Stimulated activated naive B cell treated with anti-CD40 and anti-IgM and Interleukin-4, amounts not matched to agents 10 μg/mL and 1 μg/mL and 100 μg/mL, for 72 hours (primary cell): ENCODE results near the gene PXYLP1.

Experiments used
- ATAC-seq, 2 donors: fragments of 150-1000 bp; cut with Tn5 transposase; replicated peaks; 2 replicates each; pipeline ENCODE4 v1.10.0; 2021; ENCODE audit warnings: moderate library complexity in 1 of 2
- DNase-seq: peaks from one replicate; pipeline ENCODE4 v3.0.0; 2021
- H3K27ac Mint-ChIP-seq: one replicate; pipeline ENCODE4 v1.8.0; 2022; ENCODE audit warnings: mild to moderate bottlenecking, mixed read lengths
- H3K27me3 Mint-ChIP-seq, 2 donors: one replicate each; pipeline ENCODE4 v1.8.0; 2022; ENCODE audit warnings: mixed read lengths in 2 of 2
- H3K36me3 Mint-ChIP-seq, 2 donors: one replicate each; pipeline ENCODE4 v1.8.0; 2022; ENCODE audit warnings: mixed read lengths in 2 of 2, mild to moderate bottlenecking in 1 of 2
- H3K4me1 Mint-ChIP-seq, 2 donors: one replicate each; pipeline ENCODE4 v1.8.0; 2022; ENCODE audit warnings: mixed read lengths in 2 of 2, mild to moderate bottlenecking in 1 of 2
- H3K4me3 Mint-ChIP-seq, 2 donors: one replicate each; pipeline ENCODE4 v1.8.0; 2022; ENCODE audit warnings: mild to moderate bottlenecking in 2 of 2, mixed read lengths in 2 of 2, moderate library complexity in 1 of 2
- H3K9me3 Mint-ChIP-seq, 2 donors: one replicate each; pipeline ENCODE4 v1.8.0; 2022; ENCODE audit warnings: mixed read lengths in 2 of 2, mild to moderate bottlenecking in 1 of 2

Gene PXYLP1

DNA sequence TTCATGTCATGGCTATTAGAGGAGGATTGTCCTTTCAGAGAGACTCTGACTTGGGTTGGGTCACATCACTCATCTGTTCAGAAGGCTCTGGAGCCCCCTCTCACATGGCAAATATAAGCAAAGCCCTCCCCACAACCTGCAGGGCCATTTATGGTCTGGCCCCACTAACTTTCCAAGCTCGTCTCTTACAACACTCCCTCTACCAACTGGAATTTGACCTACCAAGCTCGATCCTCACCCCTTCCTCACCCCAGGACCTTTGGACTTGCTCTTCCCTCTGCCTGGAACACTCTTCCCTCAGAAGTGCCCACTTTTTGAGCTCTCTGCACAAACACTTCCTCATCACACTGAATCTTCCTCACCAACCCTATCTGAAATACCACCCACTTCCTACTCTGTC lies 14.2 kb upstream of the PXYLP1 start:
- DNase-seq (no peak), ATAC-seq (no peak)
- Mint-ChIP-seq H3K9me3 (peaks cover 0 to 4% of the 10 kb centered on the region in 2 donors), H3K4me3 (no peak overlapping the region), H3K36me3 (no peaks in the 10 kb centered on the region), H3K27me3 (peaks cover 28 to 32% of the 10 kb centered on the region in 2 donors), H3K4me1 (no peaks in the 10 kb centered on the region), H3K27ac (no peak overlapping the region)

DNA sequence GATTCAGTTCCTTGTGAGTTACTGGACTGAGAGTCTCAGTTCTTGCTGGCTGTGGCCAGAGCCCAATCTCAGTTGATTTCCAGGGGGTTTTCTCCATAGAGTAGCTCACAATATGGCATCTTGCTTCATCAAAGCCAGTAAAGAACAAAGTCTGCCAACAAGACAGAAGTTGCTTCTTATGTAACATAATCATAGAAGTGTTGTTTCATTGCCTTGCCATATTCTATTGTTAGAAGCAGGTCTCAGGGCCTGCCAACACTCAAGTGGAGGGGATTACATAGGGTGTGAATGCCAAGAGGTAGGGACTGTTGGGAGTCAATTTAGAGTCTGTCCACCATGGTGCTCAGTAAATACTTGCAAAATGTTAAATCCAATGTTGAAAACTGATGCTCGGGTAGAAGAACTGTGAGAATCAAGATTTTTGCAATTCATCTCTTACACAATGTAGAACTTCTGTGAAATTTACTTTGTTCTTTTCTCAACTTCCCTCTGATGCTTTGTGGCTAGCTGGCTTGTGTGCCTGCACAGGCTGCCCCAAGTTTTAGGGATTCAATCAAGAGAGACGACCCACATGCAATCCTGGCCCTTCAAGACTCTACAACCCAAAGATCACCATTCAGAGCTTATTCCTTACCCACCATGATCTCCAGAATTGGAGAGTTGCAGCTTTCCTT lies 13.3 kb upstream of the PXYLP1 start:
- Mint-ChIP-seq H3K27me3 (peaks cover 29 to 37% of the 10 kb centered on the region in 2 donors), H3K27ac (no peak overlapping the region), H3K36me3 (peaks cover 0 to under 1% of the 10 kb centered on the region in 2 donors), H3K4me3 (no peak overlapping the region), H3K9me3 (peaks cover 1 to 4% of the 10 kb centered on the region in 2 donors), H3K4me1 (no peaks in the 10 kb centered on the region)
- ATAC-seq = no peak
- no peak for DNase-seq

GRCh38 chr3:141218926-141219325 lies 12.7 kb upstream of the PXYLP1 start:
- no peak for ATAC-seq
- no peak for DNase-seq
- H3K36me3 Mint-ChIP-seq = peaks cover 1 to 4% of the 10 kb centered on the region in 2 donors
- no peak overlapping the region for H3K27ac Mint-ChIP-seq
- no peak overlapping the region for H3K4me3 Mint-ChIP-seq
- no peaks in the 10 kb centered on the region for H3K4me1 Mint-ChIP-seq
- peaks cover 34 to 43% of the 10 kb centered on the region in 2 donors for H3K27me3 Mint-ChIP-seq
- H3K9me3 Mint-ChIP-seq = peaks cover 6 to 7% of the 10 kb centered on the region in 2 donors

GRCh38 chr3:141223673-141224166 lies 7.9 kb upstream of the PXYLP1 start:
- H3K27ac Mint-ChIP-seq = no peak overlapping the region
- H3K27me3 Mint-ChIP-seq = peaks cover 24 to 30% of the 10 kb centered on the region in 2 donors
- H3K36me3 Mint-ChIP-seq = peaks cover 1 to 4% of the 10 kb centered on the region in 2 donors
- no peaks in the 10 kb centered on the region for H3K4me1 Mint-ChIP-seq
- no peak overlapping the region for H3K4me3 Mint-ChIP-seq
- no peak for DNase-seq
- H3K9me3 Mint-ChIP-seq = peaks cover 6 to 7% of the 10 kb centered on the region in 2 donors
- ATAC-seq = no peak

DNA sequence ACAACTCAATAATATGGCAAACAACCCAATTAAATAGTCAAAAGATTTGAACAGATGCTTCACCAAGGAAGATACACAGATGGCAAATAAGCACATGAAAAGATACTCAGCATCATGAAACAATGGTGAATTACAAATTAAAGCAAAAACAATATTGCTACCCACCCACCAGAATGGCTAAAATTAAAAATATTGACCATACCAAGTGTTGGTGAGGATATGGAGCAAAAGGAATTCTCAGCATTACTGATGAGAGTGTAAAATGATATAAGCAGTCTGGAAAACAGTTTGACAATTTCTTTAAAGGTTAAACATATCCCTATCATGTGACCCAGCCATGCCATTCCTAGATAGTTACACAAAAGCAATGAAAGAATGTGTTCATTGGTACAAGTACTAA lies 5.7 kb upstream of the PXYLP1 start:
- Mint-ChIP-seq H3K27ac (no peak overlapping the region), H3K27me3 (peaks cover 18 to 25% of the 10 kb centered on the region in 2 donors), H3K4me3 (no peak overlapping the region), H3K9me3 (peaks cover 6 to 7% of the 10 kb centered on the region in 2 donors), H3K4me1 (peaks cover 7 to 11% of the 10 kb centered on the region in 2 donors), H3K36me3 (peaks cover 1 to 4% of the 10 kb centered on the region in 2 donors)
- DNase-seq = no peak
- ATAC-seq = no peak

- DNase-seq (no peak), ATAC-seq (no peak)
- Mint-ChIP-seq H3K9me3 (peaks cover 6% of the 10 kb centered on the region in 2 donors), H3K27ac (no peak overlapping the region), H3K27me3 (peaks cover 8 to 12% of the 10 kb centered on the region in 2 donors), H3K4me1 (peaks cover 8 to 14% of the 10 kb centered on the region in 2 donors), H3K4me3 (no peak overlapping the region), H3K36me3 (peaks cover 1 to 4% of the 10 kb centered on the region in 2 donors)
These were observed 4.4 kb upstream of the PXYLP1 start for GRCh38 chr3:141227216-141227615.

DNA sequence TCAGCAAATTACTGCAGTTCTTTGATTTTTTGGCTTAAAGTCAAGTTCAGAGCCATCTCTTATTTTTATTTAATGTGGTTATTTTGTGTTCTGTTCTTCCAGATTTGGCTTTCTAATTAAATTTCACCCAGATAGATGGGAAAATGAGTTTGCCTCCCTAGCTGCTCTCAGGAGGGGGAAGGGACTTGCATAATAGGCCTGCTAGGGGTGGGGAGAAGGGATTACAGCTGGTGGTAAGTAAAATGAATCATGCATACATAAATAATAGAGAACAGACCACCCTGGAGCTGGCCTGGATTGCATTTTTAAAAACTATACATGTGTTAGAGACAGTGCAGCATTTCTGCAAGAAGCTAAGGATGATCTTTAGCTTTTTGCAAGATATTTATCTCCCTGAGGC lies 3.9 kb upstream of the PXYLP1 start:
- peak overlapping the region; percentile 72 for H3K27ac Mint-ChIP-seq
- H3K4me1 Mint-ChIP-seq = peaks cover 12 to 19% of the 10 kb centered on the region in 2 donors
- no peak overlapping the region for H3K4me3 Mint-ChIP-seq
- peaks cover 1 to 4% of the 10 kb centered on the region in 2 donors for H3K36me3 Mint-ChIP-seq
- H3K9me3 Mint-ChIP-seq = peaks cover 5 to 6% of the 10 kb centered on the region in 2 donors
- H3K27me3 Mint-ChIP-seq = peaks cover 9 to 12% of the 10 kb centered on the region in 2 donors
- DNase-seq (no peak), ATAC-seq (no peak)

DNA sequence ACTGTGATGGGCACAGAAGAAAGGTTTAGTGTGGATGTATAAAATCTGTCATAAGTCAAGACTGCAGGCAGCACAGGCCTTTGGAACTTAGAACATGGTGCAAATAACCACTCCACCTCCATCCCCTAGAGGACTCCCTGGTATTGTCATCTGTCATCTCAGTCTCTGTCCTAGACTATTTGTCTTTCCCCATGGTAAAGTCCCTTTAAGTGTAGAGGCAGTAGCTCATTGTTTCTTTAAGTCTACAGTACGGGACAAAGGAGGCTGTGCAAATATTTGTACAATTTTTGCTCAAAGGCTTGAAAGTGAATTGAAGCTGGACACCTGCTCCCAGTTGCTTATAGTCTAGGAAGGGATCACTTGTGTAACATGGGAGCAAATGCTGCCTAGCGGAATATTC lies 3.2 kb upstream of the PXYLP1 start:
- Mint-ChIP-seq H3K9me3 (peaks cover 4 to 5% of the 10 kb centered on the region in 2 donors), H3K4me1 (peaks cover 13 to 21% of the 10 kb centered on the region in 2 donors), H3K27ac (no peak overlapping the region), H3K27me3 (peaks cover 8 to 12% of the 10 kb centered on the region in 2 donors), H3K4me3 (no peak overlapping the region), H3K36me3 (peaks cover under 1 to 2% of the 10 kb centered on the region in 2 donors)
- no peak for ATAC-seq
- DNase-seq = no peak

- Mint-ChIP-seq H3K36me3 (no peaks in the 10 kb centered on the region), H3K4me1 (peaks cover 13 to 21% of the 10 kb centered on the region in 2 donors), H3K9me3 (no peaks in the 10 kb centered on the region), H3K27me3 (peaks cover 4 to 7% of the 10 kb centered on the region in 2 donors), H3K27ac (no peak overlapping the region), H3K4me3 (no peak overlapping the region)
- DNase-seq (no peak), ATAC-seq (no peak)
These were observed 2.5 kb upstream of the PXYLP1 start for GRCh38 chr3:141229132-141229531.

DNA sequence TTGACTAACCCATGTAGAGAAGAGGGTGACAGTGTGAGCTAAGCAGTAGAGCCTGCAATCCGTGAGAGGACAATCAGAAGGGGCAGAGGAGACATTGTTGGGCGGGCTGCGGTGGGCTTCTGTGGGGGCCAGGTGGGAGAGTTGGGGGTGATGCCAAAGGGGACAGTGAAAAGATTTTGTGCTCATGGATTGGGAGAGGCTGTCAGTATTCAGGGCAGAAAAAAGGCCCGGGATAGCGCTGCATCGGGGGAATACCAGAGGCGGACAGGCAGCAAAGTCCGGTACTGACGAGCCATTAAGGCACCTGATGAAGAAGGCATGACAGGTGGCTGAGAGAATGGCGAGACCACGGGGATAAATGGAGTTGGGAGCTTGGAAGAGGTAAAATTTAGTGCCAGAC lies 1.3 kb upstream of the PXYLP1 start:
- ATAC-seq (no peak), DNase-seq (no peak)
- Mint-ChIP-seq H3K36me3 (no peaks in the 10 kb centered on the region), H3K4me1 (peaks cover 13 to 21% of the 10 kb centered on the region in 2 donors), H3K9me3 (no peaks in the 10 kb centered on the region), H3K4me3 (peak overlapping the region; percentile 94 to 96), H3K27ac (peak overlapping the region; percentile 61), H3K27me3 (peaks cover 4 to 7% of the 10 kb centered on the region in 2 donors)

DNA sequence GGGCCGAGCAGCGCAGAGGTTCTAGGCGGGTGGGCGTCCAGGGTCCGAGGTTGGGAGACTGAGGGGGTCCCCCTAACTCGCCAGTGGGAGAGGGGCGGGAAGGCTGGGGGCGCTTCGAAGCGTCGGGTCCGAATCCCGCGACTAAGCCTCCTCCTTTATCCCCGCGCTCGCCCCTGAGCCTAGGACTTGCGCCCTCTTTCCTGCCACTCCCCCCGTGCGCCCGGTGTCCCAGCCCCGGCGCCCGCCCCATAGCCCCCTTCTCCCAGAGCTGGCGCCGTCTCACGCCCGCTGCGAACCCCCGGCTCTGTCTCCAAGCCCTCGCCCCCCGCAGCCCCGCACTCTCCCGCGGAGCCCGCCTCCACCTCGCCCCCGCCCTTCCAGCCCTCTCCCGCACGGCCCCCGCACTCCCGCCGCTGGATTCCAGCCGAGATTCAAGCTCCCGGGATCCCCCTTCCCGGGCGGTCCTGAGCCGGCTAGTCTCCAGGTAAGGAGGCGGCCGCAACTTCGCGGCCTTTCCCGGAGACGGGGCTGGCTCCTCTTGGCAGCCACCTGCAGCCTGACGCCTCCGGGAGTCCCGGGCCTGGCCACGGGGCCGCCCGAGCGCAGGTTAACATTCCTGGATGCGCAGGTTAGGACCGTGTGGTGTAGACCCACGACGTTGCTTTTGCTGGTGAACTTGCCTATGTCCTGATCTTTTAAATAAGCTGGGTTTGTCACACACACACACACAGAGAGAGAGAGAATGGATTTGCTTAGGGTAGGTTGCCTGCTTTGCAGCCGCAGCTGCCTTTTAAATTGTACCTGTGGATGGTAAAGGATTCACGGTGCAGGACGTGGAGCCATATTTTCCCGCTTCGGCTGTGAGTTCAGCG lies 563 bp downstream of the PXYLP1 start:
- DNase-seq = no peak
- Mint-ChIP-seq H3K4me3 (peak overlapping the region; percentile 65 to 96), H3K27me3 (peaks cover 4 to 7% of the 10 kb centered on the region in 2 donors), H3K9me3 (no peaks in the 10 kb centered on the region), H3K36me3 (no peaks in the 10 kb centered on the region), H3K27ac (peak overlapping the region; percentile 85), H3K4me1 (peaks cover 13 to 21% of the 10 kb centered on the region in 2 donors)
- ATAC-seq = peak; percentile 10 to 16

DNA sequence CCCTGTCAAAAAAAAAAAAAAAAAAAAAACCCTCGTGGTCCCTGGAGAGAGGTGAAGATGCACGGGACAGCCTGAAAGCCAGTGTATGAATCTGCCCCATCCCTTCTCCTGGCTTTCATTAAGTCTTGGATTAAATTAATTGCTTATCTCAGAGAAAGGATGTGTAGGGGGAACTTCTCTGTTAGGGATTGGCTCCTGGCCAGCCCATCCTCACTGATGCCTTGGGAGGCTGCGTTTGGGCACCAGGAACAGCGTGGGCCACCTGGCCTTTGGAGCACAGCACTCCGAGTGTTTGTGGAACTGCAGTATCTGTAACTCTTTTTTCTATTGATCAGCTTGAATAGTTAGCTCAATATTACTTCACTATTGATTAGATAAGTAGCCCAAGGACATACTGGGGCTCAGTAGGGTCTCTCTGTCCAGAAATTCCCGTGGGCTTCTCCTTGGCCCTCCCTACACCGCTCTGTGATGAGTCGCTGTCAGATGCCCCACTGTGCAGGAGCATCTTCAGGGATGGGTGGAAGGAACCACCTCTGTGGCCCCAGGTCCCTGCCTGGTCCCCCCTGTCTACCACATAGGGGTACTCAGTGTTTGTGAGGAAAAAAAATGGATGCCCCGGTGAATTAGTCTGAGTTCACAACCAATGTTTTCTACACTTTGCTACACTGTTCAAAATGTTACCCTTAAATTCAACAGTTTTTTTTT lies 2.0 kb downstream of the PXYLP1 start:
- H3K4me1 Mint-ChIP-seq = peaks cover 13 to 21% of the 10 kb centered on the region in 2 donors
- no peak for DNase-seq
- ATAC-seq = no peak
- peaks cover 4 to 7% of the 10 kb centered on the region in 2 donors for H3K27me3 Mint-ChIP-seq
- H3K27ac Mint-ChIP-seq = no peak overlapping the region
- H3K36me3 Mint-ChIP-seq = no peaks in the 10 kb centered on the region
- no peaks in the 10 kb centered on the region for H3K9me3 Mint-ChIP-seq
- no peak overlapping the region for H3K4me3 Mint-ChIP-seq

- no peak overlapping the region for H3K27ac Mint-ChIP-seq
These were observed 2.7 kb downstream of the PXYLP1 start for GRCh38 chr3:141234283-141234682.

GRCh38 chr3:141235661-141236171 lies 4.1 kb downstream of the PXYLP1 start:
- H3K4me3 Mint-ChIP-seq = no peak overlapping the region
- H3K27ac Mint-ChIP-seq = no peak overlapping the region
- H3K4me1 Mint-ChIP-seq = peaks cover 8 to 12% of the 10 kb centered on the region in 2 donors

More at GRCh38 chr3:141234283-141234682, 2.7 kb downstream of the PXYLP1 start:
- no peak for ATAC-seq
- Mint-ChIP-seq H3K9me3 (no peaks in the 10 kb centered on the region), H3K36me3 (no peaks in the 10 kb centered on the region), H3K4me1 (peaks cover 13 to 21% of the 10 kb centered on the region in 2 donors), H3K4me3 (no peak overlapping the region), H3K27me3 (peaks cover 4 to 7% of the 10 kb centered on the region in 2 donors)
- DNase-seq = no peak

More at GRCh38 chr3:141235661-141236171, 4.1 kb downstream of the PXYLP1 start:
- ATAC-seq (no peak), DNase-seq (no peak)
- peaks cover 4 to 7% of the 10 kb centered on the region in 2 donors for H3K27me3 Mint-ChIP-seq
- no peaks in the 10 kb centered on the region for H3K9me3 Mint-ChIP-seq
- H3K36me3 Mint-ChIP-seq = no peaks in the 10 kb centered on the region
